CD4-positive, alpha-beta T cell treated with Interleukin-17A for 4 hours (primary cell): ENCODE results near the gene PRKAR2B.
"Not testable (repeated sequence)": the region's sequence is repeated elsewhere in the genome, so short reads cannot be mapped to it uniquely, and the experiment has no call there.

Experiments used
- DNase-seq: peaks from one replicate; pipeline ENCODE4 v3.0.0-alpha.2; 2020; ENCODE audit warnings: mixed read lengths

Gene PRKAR2B

DNA sequence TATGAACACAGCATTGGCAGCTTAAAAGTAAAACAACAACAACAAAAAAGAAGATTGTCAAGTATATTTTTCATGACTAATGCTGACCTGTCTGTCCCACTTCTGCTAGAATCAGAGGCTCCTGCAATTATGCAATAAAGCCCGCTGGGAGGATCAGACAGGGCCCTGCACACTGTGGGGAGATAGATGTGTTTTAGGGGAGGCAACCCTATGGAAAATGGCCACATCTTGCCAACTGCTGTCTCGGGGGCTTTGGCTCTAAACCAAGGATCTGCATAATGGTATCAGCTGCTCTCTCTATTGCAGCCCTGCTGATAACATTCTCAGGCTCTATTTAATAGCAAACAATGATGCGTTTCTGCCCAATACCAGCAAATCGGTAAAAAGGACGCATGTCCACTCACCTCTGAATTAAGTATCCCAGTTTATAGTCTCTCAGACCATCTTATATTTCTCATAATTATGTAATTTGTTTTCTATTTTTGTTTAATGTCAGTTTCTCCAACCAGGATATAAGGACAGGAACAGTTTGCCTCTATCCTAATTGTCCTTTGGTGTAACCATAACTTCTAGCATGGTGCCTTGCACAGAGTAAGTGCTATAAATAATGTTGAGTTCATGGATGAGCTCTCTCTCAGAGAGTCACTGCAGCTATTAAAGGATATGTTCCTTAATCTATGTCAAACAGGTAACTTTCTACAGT is 15.3 kb upstream of the PRKAR2B start:
- DNase-seq: no peak

DNA sequence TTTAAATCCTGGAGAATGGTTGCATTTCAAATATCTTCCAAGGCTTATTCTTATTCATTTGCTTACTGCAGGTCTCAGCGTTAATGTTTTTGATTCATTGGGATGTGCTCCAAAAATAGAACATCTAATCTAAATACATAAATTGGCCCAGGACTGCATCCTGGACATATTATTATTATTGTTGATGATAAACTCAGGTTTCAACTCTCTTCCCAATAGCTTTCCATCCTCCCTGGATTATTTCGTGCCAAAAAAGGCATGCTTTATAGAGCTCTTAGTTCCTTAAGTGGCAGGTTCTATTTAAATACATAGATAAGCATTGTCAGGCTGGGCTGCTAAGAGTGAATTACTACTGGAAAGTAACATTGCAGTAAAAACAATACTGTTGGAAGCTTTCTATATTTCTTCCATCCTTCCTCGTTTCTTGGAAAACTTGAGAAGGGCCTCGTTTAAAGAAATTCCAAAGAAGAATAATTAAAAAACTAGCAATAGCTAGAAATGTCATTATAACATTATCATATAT is 14.7 kb upstream of the PRKAR2B start:
- DNase-seq: no peak

DNA sequence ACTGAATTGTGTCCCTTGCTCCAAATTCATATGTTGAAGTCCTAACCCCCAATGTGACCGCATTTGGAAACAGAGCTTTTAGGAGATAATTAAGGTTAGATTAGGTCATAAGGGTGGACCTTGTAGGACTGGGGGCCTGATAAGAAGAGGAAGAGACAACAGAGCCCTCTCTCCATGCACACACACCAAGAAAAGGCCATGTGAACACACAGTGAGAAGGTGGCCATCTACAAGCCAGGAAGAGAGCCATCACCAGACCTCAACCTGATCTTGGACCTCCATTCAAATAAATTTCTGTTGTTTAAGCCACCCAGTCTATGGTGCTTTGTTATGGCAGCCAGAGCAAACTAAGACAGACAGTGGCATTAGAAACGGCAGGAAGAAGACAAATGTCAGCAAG is 12.5 kb upstream of the PRKAR2B start:
- DNase-seq: no peak

DNA sequence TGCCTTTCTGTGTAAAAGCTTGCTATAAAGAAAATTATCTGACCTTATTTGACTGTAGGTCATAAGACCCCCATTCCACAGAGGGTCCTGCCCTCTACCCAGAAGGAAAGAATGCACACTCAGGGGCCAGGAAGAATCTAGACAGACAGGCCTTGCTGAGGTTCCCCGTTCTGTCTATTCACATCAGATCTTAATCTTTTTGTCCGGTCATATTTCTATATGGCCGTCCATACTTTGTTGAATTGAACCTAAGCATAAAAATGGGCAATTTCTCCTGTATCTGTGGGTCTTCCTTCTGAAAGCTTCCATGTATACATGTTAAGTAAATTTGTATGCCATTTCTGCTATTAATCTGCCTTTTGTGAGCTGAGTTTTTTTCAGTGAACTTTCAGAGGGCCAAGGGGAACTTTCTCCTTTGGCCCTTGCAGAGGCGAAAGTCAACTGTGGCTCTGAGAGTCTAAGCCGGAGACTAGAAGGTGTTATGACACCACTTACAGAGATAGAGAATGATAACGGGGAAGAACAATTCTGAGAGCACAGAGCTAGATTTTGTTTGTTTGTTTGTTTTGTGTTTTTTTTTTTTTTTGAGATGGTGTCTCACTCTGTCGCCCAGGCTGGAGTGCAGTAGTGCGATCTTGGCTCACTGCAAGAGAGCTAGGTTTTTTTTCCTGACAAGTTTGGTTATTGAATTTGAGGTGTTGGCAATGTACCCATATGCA is 11.6 kb upstream of the PRKAR2B start:
- no peak for DNase-seq

DNA sequence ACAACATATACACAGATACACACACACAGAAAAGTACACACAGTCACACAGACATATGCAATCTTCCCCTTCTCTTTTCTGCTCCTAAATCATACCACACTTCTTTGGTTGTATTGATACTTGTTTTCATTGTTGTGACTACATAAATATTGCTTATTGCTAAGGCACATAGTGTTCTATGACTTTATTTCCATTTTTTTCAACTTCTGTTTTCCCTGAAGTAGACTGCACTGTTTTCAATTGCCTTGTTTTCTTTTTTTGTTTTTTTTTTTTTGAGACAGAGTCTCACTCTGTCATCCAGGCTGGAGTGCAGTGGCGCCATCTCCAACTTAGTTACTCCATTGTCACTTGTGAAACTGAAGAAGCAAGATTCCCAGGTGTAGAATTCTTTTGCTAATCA is 10.0 kb upstream of the PRKAR2B start:
- DNase-seq: no peak

DNA sequence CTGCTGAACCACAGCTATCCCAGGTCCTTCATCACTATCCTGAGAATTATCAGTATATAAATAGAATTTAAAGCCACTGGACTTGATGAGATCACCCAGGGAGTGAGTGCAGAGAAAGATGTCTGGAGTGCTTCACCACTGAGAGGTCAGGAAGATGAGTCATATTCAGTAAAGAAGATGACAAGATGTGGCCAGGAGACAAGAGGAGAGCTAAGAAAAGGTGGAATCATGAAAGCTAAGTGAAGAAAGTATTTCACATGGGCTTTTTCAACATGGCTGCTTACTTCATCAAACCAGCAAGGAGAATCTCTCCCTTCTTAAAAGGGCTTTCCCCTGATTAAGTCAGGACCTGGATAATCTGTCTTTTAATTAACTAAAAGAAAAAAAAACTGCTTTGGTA is 9.1 kb upstream of the PRKAR2B start:
- DNase-seq: no peak

DNA sequence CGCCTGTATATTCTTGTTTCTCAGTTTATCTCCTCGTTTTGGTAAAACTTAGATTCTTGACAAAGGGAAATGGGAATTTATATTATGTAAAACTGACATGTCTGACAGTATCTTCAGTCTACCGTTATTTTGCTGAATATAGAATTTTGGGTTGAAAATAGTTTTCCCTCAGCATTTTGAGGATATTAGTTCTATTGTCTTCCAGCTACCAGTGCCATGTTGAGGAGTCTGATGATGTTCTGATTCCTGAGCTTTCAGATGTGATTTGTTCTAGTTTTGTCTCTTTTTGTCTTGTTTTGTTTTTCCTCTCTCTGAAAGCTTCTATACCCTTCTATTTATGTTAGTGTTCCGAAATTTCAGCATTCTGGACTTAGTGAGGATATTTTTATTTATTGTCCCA is 8.0 kb upstream of the PRKAR2B start:
- no peak for DNase-seq

DNA sequence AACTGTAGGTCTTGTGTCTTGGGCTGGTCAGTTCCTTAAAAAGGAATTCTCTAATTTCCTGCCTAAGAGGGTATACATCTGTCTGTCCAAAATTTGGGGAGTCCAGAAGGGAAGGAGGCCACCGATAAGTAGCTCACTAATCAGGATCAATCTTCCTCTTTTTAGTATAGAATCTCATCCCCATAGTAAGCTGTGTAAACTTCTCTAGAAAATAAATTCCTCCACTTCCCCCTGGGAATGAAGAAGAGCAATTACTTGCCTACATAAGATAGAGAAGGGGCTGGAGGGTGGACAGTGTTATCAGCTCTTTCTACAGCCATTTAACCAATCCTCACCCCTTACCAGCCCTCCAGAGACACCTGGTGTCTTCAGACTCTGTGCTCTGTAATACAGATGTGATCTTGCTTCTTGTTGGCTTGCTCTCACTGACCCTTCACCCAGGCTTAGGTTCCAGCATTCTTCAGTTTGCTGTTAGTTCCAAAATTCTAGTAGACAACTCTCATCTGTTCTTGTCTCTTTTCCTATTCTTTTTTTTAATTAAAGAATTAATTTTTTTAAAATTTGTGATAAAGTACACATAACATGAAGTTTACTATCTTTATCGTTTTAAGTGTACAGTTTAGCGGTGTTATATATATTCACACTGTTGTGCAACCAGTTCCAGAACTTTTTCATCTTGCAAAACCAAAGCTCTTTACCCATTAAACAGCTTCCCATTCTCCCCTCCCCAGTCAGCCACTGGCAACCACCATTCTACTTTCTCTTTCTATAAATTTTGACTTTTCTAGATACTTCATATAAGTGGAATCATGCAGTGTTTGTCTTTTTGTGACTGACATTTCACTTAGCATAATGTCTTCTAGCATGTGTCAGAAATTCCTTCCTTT is 6.5 kb upstream of the PRKAR2B start:
- DNase-seq: no peak

DNA sequence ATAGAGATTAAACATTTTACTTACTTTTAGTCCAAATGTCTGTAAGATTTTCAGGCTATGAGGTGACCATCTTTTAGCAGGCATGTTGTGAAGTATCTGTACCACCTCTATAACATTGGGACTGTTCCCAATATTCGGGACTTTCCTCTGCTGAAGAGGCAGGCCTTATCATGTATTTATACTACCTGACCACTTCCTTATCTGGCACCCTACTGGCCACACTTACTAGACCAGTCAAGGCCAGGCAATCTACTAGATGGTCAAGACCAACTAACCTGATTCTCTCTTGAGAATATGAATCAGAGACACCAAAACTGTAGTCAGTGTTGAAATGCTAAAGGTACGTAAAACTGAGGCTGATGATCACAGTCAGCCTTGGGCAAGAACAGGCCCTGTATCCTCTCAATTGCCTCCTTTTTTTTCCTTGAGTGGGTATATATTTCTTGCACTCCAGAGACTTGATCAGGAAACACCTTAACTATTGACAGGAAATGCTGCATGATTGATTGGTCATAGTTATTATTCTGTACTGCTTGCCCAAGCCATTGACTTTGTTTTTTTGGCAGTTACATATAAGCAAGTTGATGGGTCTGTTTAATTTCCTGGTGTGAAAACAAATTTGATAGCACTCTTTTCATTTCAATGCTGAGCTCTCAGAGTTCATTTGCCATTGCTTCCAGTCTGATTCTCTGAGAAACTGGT is 5.2 kb upstream of the PRKAR2B start:
- DNase-seq: no peak

DNA sequence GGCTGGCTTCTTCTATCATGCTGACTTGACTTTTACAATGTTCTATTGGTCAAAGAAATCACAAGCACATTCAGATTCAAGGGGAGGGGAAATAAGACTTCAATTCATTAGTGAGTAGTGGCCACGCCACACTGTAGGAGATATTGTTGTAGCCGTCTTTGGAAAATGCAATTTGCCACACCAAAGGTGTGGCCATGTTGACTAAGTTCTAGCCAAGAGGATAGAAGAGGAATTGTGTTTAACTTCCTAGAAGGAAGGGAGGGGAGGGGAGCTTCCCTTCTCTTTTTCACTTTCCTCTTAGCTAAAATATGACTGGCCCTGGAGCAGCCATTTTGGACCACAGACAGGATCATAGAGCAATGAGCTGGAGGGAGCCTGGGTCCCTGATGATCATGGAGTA is 3.4 kb upstream of the PRKAR2B start:
- DNase-seq: no peak

DNA sequence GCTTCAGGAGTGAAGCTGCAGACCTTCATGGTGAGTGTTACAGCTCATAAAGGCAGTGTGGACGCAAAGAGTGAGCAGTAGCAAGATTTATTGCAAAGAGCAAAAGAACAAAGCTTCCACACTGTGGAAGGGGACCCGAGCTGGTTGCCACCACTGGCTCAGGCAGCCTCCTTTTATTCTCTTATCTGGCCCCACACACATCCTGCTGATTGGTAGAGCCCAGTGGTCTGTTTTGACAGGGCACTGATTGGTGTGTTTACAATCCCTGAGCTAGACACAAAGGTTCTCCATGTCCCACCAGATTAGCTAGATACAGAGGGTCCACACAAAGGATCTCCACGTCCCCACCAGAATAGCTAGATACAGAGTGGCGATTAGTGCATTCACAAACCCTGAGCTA is 2.7 kb upstream of the PRKAR2B start:
- DNase-seq: not testable (repeated sequence)

DNA sequence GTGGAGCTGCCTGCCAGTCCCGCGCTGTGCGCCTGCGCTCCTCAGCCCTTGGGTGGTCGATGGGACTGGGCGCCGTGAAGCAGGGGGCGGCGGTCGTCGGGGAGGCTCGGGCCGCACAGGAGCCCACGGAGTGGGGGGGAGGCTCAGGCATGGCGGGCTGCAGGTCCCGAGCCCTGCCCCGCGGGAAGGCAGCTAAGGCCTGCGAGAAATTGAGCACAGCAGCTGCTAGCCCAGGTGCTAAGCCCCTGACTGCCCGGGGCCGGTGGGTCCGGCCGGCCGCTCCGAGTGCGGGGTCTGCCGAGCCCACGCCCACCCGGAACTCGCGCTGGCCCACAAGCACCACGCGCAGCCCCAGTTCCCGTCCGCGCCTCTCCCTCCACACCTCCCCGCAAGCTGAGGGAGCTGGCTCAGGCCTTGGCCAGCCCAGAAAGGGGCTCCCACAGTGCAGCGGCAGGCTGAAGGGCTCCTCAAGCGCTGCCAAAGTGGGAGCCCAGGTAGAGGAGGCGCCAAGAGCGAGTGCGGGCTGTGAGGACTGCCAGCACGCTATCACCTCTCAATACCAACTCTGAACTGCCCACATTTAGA is 2.1 kb upstream of the PRKAR2B start:
- not testable (repeated sequence) for DNase-seq

DNA sequence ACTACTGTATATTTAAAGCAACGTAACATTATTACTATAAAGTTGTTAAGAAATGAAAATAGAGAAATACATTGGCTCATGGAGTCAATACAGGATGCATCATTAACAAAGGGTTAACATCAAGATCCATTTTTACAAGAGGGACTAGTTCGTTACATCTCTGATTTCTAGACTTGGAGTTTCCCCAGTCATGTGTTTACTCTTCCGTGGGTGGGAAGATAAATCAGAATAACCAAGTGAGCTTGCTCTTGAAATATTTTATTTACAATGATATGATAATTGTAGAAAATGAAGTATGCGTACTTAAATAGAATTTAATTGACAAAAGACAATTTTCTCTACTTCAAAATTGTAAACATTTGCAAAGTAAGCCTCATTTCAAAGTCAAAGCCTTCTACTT is 1.0 kb upstream of the PRKAR2B start:
- DNase-seq: no peak

DNA sequence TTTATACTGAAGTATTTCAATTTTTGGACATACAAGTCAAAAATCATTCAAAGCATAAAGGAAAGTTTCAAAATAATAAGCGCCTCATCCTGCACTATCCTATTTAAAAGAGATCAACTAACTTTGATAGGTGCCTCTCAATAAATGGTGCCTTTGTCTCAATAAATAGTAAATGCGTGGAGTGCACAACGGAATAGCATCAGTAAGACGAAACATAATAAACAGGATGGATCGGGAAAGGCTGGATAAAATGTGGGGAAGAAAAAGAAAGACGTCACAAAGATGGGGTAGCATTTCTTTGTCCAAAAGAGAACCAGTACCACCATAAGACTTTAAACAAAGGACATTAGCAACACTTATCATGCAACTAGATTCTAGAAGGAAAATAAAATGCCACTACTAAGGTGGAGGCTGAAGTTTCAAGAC is 571 bp upstream of the PRKAR2B start:
- DNase-seq: no peak

DNA sequence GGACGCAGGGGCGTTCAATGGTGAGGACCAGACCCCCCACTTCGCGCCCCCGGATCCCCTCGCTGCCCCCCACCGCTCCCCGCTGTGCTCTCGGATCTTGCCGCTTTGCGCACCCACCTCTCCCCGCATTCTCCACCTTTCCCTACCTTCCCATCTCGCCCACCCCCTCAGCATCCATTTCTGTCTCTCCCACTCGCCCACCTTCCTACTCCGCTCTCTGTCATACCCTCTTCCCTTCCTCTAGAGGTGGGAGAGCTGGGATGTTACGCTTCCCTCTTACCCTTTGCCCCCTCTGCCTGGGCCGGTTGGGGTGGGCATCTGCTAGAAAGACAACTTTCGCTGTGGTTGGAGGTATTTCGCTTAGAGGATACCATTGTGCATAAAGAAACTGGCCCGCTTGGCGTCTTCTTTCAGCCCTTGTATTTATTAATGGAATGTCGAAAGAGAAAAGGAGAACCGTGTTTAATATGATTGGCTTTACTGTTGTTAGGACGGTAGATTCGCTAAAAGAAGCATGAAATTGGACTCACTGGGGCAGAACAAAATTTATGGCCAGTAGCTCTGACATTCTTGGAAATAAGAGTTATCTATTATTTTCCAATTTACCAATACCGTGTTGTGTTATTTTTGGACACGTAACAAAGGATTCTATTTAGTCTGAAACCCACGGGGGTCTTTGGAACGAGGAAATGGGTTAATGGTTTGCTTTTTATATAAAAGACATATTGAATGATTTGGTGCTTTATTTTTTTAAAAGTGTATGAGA is 873 bp downstream of the PRKAR2B start:
- DNase-seq: peak; percentile 3

DNA sequence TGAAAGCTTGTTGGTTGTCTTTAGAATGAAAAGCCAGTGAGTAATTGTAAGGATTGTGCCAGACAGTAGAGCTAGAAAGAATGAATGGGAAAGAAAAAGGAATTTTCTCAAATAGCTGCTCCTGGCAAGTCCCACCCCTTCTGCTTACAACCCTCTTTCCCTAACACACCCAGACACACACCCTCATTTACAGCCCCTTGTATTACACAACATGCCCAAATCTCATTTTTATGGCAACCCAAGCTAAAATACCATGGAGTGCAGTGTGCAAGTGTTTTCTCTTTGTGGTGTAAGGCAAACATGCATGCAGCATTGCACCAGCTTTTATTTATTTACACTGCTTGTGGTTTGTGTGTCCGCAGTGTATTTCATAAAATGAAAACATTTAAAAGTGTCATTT is 1.5 kb downstream of the PRKAR2B start:
- DNase-seq: no peak

DNA sequence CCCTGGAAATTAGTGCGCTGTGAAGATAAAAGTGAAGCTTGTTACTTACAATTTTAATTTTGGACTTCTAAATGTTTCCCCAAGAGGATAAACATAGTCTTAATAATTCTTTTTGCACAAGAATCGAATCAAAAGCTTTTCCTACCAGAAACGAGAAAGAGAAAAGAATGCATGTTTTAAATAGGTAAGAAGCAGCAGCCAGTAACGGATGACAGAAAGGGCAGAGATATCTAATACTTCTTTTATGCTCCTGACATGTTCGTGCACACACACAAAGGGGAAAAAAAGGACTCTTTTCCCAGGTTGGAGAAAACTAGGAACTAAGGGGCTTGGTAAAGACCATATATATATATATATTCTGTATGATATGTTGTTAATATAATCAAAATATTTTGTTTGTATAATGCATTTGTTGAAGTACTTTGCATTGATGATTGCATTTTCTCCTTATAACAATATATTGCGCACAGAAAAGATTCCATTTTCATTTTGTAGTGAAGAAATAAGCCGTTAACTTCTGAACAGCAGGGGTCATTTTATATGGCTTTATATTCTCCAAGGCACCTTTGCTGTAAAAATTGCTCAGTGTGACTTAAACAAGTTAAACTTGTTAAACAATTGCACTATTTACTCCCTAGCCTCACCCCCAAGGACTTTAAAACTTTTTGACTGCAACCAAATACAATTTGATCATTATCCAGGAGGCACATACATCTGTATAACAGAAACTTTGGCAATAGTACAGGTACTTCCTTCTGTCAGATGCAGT is 2.2 kb downstream of the PRKAR2B start:
- no peak for DNase-seq

DNA sequence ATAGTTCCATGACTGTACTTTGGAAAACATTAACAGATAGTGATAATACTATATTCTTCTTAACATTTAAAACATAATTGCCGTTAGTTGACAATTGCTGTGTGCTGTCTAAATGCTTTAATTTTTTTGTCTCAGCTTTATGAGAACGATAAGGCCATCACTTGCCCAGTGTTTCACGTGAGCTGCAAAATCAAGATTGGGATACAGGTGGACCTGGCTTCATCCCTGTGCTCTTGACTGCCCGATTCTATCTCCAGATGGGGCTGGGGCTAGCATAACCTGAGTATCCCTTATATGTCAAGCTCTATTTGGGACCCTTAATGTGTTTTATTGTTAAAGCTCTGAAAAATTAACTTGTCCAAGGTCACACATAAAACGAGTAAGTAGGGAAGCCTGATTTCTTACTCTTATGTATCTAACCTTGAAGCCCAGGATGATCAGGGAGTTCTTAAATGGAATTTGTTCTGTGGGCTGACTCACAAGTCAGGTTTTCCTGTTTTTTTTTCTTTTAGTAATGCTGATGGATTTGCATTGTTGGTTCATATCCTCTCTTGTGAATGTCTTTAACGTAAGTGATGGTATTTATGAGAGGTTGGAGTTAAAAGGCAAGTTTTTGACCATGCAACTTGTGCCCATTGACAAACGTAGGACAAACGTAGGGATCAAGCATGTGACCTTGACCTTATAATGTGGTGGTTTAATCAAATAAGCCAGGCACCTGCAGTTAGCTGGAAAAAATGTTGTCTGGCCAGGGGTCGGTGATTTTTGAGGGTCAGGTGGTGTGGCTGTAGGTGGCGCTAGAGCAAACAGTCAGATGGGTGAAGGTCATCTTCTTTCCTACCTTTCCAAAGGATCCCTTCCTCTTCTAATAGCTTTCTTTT is 3.6 kb downstream of the PRKAR2B start:
- no peak for DNase-seq

DNA sequence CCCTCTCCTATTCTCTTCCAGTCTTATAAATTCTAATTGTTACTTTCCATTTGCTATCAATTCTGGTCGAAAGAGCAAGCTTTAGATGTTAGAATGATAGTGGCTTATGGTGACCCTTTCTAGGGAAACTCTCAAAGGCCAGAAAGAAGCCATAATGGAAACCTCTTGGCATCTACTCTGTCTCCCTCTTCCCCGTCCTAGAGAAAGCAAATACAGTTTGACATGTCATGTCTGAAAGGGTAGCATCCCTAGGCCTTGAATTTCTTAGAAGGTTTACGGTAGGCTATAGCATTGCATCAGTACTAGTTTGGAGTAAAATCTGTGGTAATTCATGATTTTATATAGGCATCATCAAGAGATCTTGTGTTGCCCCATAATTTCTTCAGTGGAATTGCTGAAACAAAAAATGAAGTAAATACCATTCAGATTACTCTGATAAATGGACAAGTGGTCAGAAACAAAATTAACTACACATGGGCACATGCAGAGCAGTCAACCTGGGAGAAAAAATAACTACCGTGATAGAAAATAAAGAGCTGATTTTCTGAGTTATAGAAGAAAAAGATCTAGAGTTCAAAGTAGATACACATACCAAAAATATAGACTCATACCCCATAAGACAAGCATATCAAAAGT is 4.4 kb downstream of the PRKAR2B start:
- DNase-seq: no peak
